K562 (cell line): Measurements from ENCODE around the gene DSP. TPM values are rescaled to one million over a fixed set of nuclear protein-coding genes. Genes with fewer than 3 reads are reported as not detected.

Experiments used
- ATAC-seq: fragments of 200-7000 bp; cut with Tn5 transposase; 3 replicates; pipeline ENCODE4 v1.9.1; 2020; ENCODE audit warnings: moderate library complexity
- BruUV-seq: library from RNA; stranded (reverse); fragments of 400-500 nt; replicated peaks from 2 replicates; lab custom pipeline; 2021; lab: Mats Ljungman, UMichigan
- CTCF ChIA-PET: fragments of 300-600 bp; formaldehyde crosslinking; extraction: SDS; loops from one replicate; lab custom pipeline; 2021; ENCODE audit warnings: low intra/inter-chr PET ratio; lab: Yijun Ruan, JAX
- POLR2A ChIA-PET: fragments of 300-600, 350-650 bp; sonication (Branson Sonifier 250); formaldehyde crosslinking; extraction: SDS; loops from one replicate; lab custom pipeline; 2021; ENCODE audit warnings: antibody characterized with exemption, inconsistent platforms; lab: Yijun Ruan, JAX
- DNase-seq, 4 experiments: peaks; one replicate each; pipeline versions ENCODE4 v3.0.0 to v3.0.0-alpha.2; 2011 to 2018; ENCODE audit warnings: low spot score in 3 of 4, mixed read lengths in 3 of 4; ENCODE audit errors: extremely low read depth in 1 of 4
- FAIRE-seq: peaks from 2 replicates; lab custom pipeline; 2011; peaks lifted over from hg19 to GRCh38; lab: Jason Lieb, UNC
- H2AFZ ChIP-seq: 2 replicates; pipeline ENCODE4 v1.6.0; 2011; ENCODE audit warnings: low read depth, low read length, control low read depth, inconsistent platforms
- H3K27ac ChIP-seq: fragments of 200-600 bp; 3 replicates; pipeline ENCODE4 v1.8.0; 2011; ENCODE audit warnings: low read depth, mild to moderate bottlenecking, control low read depth, inconsistent platforms, low read length, moderate library complexity, mixed read lengths; ENCODE audit errors: extremely low read depth
- H3K27me3 ChIP-seq, 2 experiments: fragments of 300-600 bp in 1 of 2; 2 replicates in 1 of 2; 3 replicates in 1 of 2; pipeline versions ENCODE4 v1.6.0 to v1.8.0; 2011; ENCODE audit warnings: inconsistent platforms in 2 of 2, low read length in 2 of 2, mild to moderate bottlenecking in 1 of 2, mixed read lengths in 1 of 2, moderate library complexity in 1 of 2; ENCODE audit not compliant: control insufficient read depth in 2 of 2, insufficient read depth in 2 of 2
- H3K36me3 ChIP-seq: fragments of 300-600 bp; 3 replicates; pipeline ENCODE4 v1.8.0; 2011; ENCODE audit warnings: mild to moderate bottlenecking, low read length, inconsistent platforms; ENCODE audit not compliant: control insufficient read depth, insufficient read depth
- H3K4me1 ChIP-seq, 2 experiments: fragments of 200-600 bp in 1 of 2; replicated peaks in 1 of 2; 2 replicates in 1 of 2; 3 replicates in 1 of 2; pipeline versions ENCODE4 v1.5.1 to v1.8.0; 2011; ENCODE audit warnings: inconsistent platforms in 2 of 2, low read length in 2 of 2, mild to moderate bottlenecking in 1 of 2, mixed read lengths in 1 of 2, moderate library complexity in 1 of 2; ENCODE audit not compliant: control insufficient read depth in 2 of 2, insufficient read depth in 2 of 2
- H3K4me2 ChIP-seq: 2 replicates; pipeline ENCODE4 v1.6.1; 2011; ENCODE audit warnings: low read length, control low read depth, inconsistent platforms, mixed read lengths; ENCODE audit not compliant: insufficient read depth
- H3K4me3 ChIP-seq: fragments of 200-600 bp; sonication (generic), shearing (Covaris generic); 2 replicates; pipeline ENCODE4 v1.5.1; 2016; ENCODE audit warnings: control low read depth, inconsistent platforms
- H3K79me2 ChIP-seq: fragments of 200-600 bp; 3 replicates; pipeline ENCODE4 v1.8.0; 2011; ENCODE audit warnings: low read length, inconsistent platforms; ENCODE audit not compliant: control insufficient read depth, insufficient read depth
- H3K9ac ChIP-seq, 2 experiments: 2 replicates each; pipeline versions ENCODE4 v1.6.0 to v1.6.1; 2011; ENCODE audit warnings: low read depth in 2 of 2, low read length in 2 of 2, control low read depth in 1 of 2, inconsistent platforms in 1 of 2, mild to moderate bottlenecking in 1 of 2, mixed read lengths in 1 of 2; ENCODE audit not compliant: insufficient read depth in 1 of 2
- H3K9me1 ChIP-seq: one replicate; pipeline ENCODE4 v1.6.0; 2011; ENCODE audit warnings: inconsistent platforms, mild to moderate bottlenecking, low read length, moderate library complexity; ENCODE audit not compliant: control insufficient read depth, insufficient read depth
- H3K9me3 ChIP-seq: replicated peaks from 2 replicates; pipeline ENCODE4 v1.5.1; 2011; ENCODE audit warnings: low read depth, low read length, inconsistent platforms; ENCODE audit not compliant: control insufficient read depth, insufficient read depth
- H4K20me1 ChIP-seq: replicated peaks from 2 replicates; pipeline ENCODE4 v1.6.1; 2011; ENCODE audit warnings: low read length, inconsistent platforms, mixed read lengths; ENCODE audit not compliant: control insufficient read depth, insufficient read depth
- CEBPG ChIP-seq, 3 experiments: fragments of 200-800 bp in 1 of 3; sonication (Bioruptor generic) in 1 of 3; sonication (generic) in 1 of 3; formaldehyde crosslinking in 1 of 3; IDR thresholded peaks in 2 of 3; conservative IDR thresholded peaks in 1 of 3; 2 replicates each; pipeline versions ENCODE4 v1.6.1 to v1.8.0; 2016 to 2022; ENCODE audit warnings: missing compliant biosample characterization in 2 of 3, missing genetic modification characterization in 2 of 3, mild to moderate bottlenecking in 1 of 3, missing genetic modification reagents in 1 of 3
- DPF2 ChIP-seq: fragments of 450-650 bp; IDR thresholded peaks from 2 replicates; pipeline ENCODE4 v1.6.1; 2016
- LEF1 ChIP-seq: fragments of 450-650 bp; IDR thresholded peaks from 2 replicates; pipeline ENCODE4 v1.6.1; 2016; ENCODE audit warnings: mild to moderate bottlenecking
- SOX6 ChIP-seq: fragments of 450-650 bp; IDR thresholded peaks from 2 replicates; pipeline ENCODE4 v1.6.1; 2014; ENCODE audit warnings: mild to moderate bottlenecking
- ZNF24 ChIP-seq: fragments of 450-650 bp; IDR thresholded peaks from 2 replicates; pipeline ENCODE4 v1.6.1; 2016
- ZNF408 ChIP-seq: fragments of 250-450 bp; sonication (Bioruptor Pico); IDR thresholded peaks from 2 replicates; pipeline ENCODE4 v1.4.0; 2020; ENCODE audit warnings: low read depth, mild to moderate bottlenecking, moderate library complexity
- ZNF695 ChIP-seq: fragments of 450-650 bp; formaldehyde crosslinking; IDR thresholded peaks from 2 replicates; pipeline ENCODE4 v1.4.0; 2020; ENCODE audit warnings: mild to moderate bottlenecking, moderate library complexity
- WGBS: fragments of 100-300 bp; shearing (Covaris generic); methylation state at CpG from one replicate; pipeline ENCODE4 v1.1.6; 2016; ENCODE audit warnings: low coverage, mixed read lengths; ENCODE audit not compliant: insufficient coverage; ENCODE audit errors: missing lambda C conversion rate; 5-methylcytosine and 5-hydroxymethylcytosine counted together
- in situ Hi-C: fragments of 300-500 bp; cut with MboI; formaldehyde crosslinking; loops from 4 replicates; pipeline ENCODE4 v1.15.0; 2018; ENCODE audit warnings: inconsistent platforms, mixed read lengths
- intact Hi-C: fragments of 100-400 bp; cut with micrococcal nuclease; formaldehyde crosslinking; loops from 2 replicates; pipeline ENCODE4 v1.14.2; 2022
- polyA plus RNA-seq, 8 experiments: library from polyadenylated mRNA; depleted of rRNA in 4 of 8; stranded (reverse) in 5 of 8; unstranded in 3 of 8; fragments of >200 nt; fragmentation: Nextera tagmentation in 2 of 8; fragmentation: Illumina TruSeq in 1 of 8; extraction: Ambion mirVana in 2 of 8; extraction: Trizol in 1 of 8; gene quantifications; 2 replicates each; pipeline versions ENCODE4 v1.2.1 to v1.2.3, GENCODE V29; 2011 to 2014; ENCODE audit warnings: inconsistent platforms in 1 of 8, missing spikeins in 1 of 8
- total RNA-seq, 7 experiments: library from RNA; depleted of rRNA in 6 of 7; stranded (reverse); fragments of >200 nt in 6 of 7; fragmentation: Illumina TruSeq in 2 of 7; extraction: Trizol in 2 of 7; gene quantifications; 2 replicates each; pipeline versions ENCODE4 v1.2.1 to v1.2.3, GENCODE V29; 2011 to 2021; ENCODE audit warnings: low replicate concordance in 1 of 7
- TF ChIP-seq, protein P1 (sequence below): fragments of 450-650 bp; formaldehyde crosslinking; IDR thresholded peaks from 2 replicates; pipeline ENCODE4 v1.4.0; 2020; ENCODE audit warnings: mild to moderate bottlenecking

The DSP gene
- total and polyA plus RNA-seq, 9 of the 15 experiments (the other 6 are each of a cell fraction or from before 2014, with no cell fraction given) = under 0.01 to 0.24 (median 0.03) TPM; not detected in 2

DNA sequence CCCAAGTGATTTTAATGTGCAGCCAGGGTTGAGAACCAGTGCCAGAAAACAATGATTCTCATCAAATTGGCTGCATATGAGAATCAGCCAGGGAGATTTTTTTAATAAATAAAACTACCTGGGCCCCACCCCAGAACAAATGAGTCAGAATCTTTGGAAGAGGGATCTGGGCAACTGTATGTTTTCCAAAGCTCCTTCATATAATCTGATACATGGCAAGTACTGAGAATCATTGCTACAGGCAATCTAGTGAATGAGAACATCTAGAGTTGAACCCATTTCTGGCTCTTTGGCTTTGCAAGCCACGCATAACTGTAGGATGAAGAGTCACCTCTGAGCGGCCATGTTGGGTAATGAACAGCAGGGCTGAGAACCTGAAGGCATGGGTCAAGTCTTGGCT is 26.1 kb upstream of the DSP start:
- ChIA-PET POLR2A (no interaction called here), CTCF (no interaction called here)
- no peak for FAIRE-seq
- Histone ChIP-seq H3K4me1 (no peaks in the 10 kb centered on the region), H3K27ac (no peak overlapping the region), H3K9ac (no peak overlapping the region), H3K4me2 (no peak overlapping the region), H3K79me2 (no peaks in the 10 kb centered on the region), H3K4me3 (no peak overlapping the region), H4K20me1 (no peaks in the 10 kb centered on the region), H3K9me1 (no peaks in the 10 kb centered on the region), H3K36me3 (no peaks in the 10 kb centered on the region), H2AFZ (no peak overlapping the region), H3K9me3 (no peaks in the 10 kb centered on the region), H3K27me3 (peaks cover 28 to 52% of the 10 kb centered on the region in 2 experiments)
- TF ChIP-seq ZNF408 (CRISPR knock-in tag) = no peak
- TF ChIP-seq DPF2 = no peak
- no peak for TF ChIP-seq LEF1
- TF ChIP-seq SOX6 = no peak
- no peak for TF ChIP-seq ZNF24
- no peak for TF ChIP-seq CEBPG (CRISPR knock-in tag; IDR thresholded peaks at IDR 0.05)
- no peak for TF ChIP-seq CEBPG (tag; conservative IDR thresholded peaks at IDR 0.05 in 1 of 2, IDR thresholded peaks at IDR 0.05 in 1 of 2)
- TF ChIP-seq, protein P1, sequence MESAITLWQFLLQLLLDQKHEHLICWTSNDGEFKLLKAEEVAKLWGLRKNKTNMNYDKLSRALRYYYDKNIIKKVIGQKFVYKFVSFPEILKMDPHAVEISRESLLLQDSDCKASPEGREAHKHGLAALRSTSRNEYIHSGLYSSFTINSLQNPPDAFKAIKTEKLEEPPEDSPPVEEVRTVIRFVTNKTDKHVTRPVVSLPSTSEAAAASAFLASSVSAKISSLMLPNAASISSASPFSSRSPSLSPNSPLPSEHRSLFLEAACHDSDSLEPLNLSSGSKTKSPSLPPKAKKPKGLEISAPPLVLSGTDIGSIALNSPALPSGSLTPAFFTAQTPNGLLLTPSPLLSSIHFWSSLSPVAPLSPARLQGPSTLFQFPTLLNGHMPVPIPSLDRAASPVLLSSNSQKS = no peak
- TF ChIP-seq ZNF695 (CRISPR knock-in tag) = no peak
- intact Hi-C loops = no loop called here
- WGBS = 5% methylated on average over 2 of the region's 2 CpGs
- DNase-seq = no peak
- in situ Hi-C loops = no loop called here
- no TSS peak for BruUV-seq
- ATAC-seq = no peak
